GM19238 (cell line): ENCODE measurements around the gene SYT14.
"Not testable (repeated sequence)": the region's sequence is repeated elsewhere in the genome, so short reads cannot be mapped to it uniquely, and the experiment has no call there.

Experiments
- DNase-seq: peaks from one replicate; pipeline ENCODE4 v3.0.0; 2011; ENCODE audit warnings: low spot score; ENCODE audit not compliant: insufficient read length

The SYT14 gene

GRCh38 chr1:210024996-210025395 lies 87.0 kb downstream of the SYT14 start:
- no peak for DNase-seq

- no peak for DNase-seq
Observed at GRCh38 chr1:210025870-210026269, 87.9 kb downstream of the SYT14 start.

- no peak for DNase-seq
Observed at GRCh38 chr1:210027994-210028393, 90.0 kb downstream of the SYT14 start.

- no peak for DNase-seq
Observed at GRCh38 chr1:210031473-210031872, 93.5 kb downstream of the SYT14 start.

- DNase-seq = no peak
Observed at GRCh38 chr1:210043058-210043457, 105.0 kb downstream of the SYT14 start.

GRCh38 chr1:210049616-210050015 lies 111.6 kb downstream of the SYT14 start:
- DNase-seq = no peak

- DNase-seq = not testable (repeated sequence)
Observed at GRCh38 chr1:210050491-210050890, 112.5 kb downstream of the SYT14 start.

- no peak for DNase-seq
Observed at GRCh38 chr1:210053126-210053525, 115.1 kb downstream of the SYT14 start.

GRCh38 chr1:210057593-210057992 lies 119.6 kb downstream of the SYT14 start:
- no peak for DNase-seq

- no peak for DNase-seq
Observed at GRCh38 chr1:210061992-210062391, 124.0 kb downstream of the SYT14 start.

- DNase-seq = no peak
Observed at GRCh38 chr1:210070531-210070930, 132.5 kb downstream of the SYT14 start.

- DNase-seq = no peak
Observed at GRCh38 chr1:210072129-210072528, 134.1 kb downstream of the SYT14 start.

- DNase-seq = no peak
Observed at GRCh38 chr1:210072896-210073504, 135.0 kb downstream of the SYT14 start.

GRCh38 chr1:210074904-210075303 lies 136.9 kb downstream of the SYT14 start:
- DNase-seq = no peak

- DNase-seq = no peak
Observed at GRCh38 chr1:210076620-210077019, 138.6 kb downstream of the SYT14 start.

- no peak for DNase-seq
Observed at GRCh38 chr1:210081494-210081893, 143.5 kb downstream of the SYT14 start.

GRCh38 chr1:210085359-210085758 lies 147.3 kb downstream of the SYT14 start:
- DNase-seq = no peak

- DNase-seq = no peak
Observed at GRCh38 chr1:210087058-210087457, 149.0 kb downstream of the SYT14 start.

- no peak for DNase-seq
Observed at GRCh38 chr1:210089855-210090254, 151.8 kb downstream of the SYT14 start.

- DNase-seq = no peak
Observed at GRCh38 chr1:210092366-210092765, 154.3 kb downstream of the SYT14 start.

- DNase-seq = no peak
Observed at GRCh38 chr1:210093461-210093860, 155.4 kb downstream of the SYT14 start.

GRCh38 chr1:210098356-210098755 lies 160.3 kb downstream of the SYT14 start:
- DNase-seq = no peak

GRCh38 chr1:210099921-210100320 lies 161.9 kb downstream of the SYT14 start:
- no peak for DNase-seq

GRCh38 chr1:210104103-210104502 lies 166.1 kb downstream of the SYT14 start:
- no peak for DNase-seq
